Measurements from ENCODE around the gene HIC2.

DNA sequence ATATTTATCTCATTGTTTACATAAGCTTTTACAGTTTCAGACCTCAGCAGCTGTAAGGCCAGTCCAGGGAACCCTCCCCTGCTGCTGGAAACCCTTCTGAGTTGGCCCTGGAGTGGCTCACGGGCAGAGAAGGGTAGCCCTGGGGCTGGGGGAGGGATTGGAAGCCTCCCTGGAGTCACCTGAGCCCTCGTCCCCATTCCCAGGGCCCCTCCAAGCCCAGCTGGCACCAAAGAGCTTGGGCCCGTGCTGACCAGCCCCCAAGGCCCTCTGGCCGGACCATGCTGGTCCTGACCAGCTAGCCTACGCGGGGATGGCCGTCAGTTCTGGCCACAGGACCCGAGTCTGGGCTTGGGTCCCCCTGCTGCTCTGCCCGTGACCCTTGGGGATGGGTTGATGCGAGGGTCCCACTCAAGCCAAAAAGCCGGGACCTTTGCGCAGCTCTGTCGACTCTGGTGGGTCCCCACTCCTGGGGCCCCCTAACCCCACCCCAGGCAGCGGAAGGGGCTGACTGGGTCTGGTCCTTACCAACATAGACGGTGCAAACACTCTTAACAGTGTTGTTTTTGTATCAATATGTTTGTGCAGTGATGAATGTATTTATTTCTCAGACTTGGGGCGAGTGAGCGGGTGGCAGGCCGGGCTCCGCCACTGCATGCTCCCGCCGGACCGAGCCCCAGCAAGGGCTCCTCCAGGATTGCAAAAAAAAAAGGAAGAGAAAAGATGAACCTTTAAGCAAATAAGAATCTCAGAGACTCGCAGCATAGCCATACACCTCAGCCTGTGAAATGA lies 32.6 kb downstream of the HIC2 start:
- no peak for TF ChIP-seq POLR2A (IDR thresholded peaks at IDR 0.05; ENCODE audit: extremely low read depth, insufficient read length)
- TF ChIP-seq, protein P1, sequence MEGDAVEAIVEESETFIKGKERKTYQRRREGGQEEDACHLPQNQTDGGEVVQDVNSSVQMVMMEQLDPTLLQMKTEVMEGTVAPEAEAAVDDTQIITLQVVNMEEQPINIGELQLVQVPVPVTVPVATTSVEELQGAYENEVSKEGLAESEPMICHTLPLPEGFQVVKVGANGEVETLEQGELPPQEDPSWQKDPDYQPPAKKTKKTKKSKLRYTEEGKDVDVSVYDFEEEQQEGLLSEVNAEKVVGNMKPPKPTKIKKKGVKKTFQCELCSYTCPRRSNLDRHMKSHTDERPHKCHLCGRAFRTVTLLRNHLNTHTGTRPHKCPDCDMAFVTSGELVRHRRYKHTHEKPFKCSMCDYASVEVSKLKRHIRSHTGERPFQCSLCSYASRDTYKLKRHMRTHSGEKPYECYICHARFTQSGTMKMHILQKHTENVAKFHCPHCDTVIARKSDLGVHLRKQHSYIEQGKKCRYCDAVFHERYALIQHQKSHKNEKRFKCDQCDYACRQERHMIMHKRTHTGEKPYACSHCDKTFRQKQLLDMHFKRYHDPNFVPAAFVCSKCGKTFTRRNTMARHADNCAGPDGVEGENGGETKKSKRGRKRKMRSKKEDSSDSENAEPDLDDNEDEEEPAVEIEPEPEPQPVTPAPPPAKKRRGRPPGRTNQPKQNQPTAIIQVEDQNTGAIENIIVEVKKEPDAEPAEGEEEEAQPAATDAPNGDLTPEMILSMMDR (IDR thresholded peaks at IDR 0.05; ENCODE audit: low read depth, low read length): no peak
- TF ChIP-seq, protein P2, sequence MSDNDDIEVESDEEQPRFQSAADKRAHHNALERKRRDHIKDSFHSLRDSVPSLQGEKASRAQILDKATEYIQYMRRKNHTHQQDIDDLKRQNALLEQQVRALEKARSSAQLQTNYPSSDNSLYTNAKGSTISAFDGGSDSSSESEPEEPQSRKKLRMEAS (IDR thresholded peaks at IDR 0.05; ENCODE audit: low read depth, low read length): no peak

All from NB4 (cell line).